Measurements from ENCODE around the gene GPX5. TPM values are rescaled to one million over a fixed set of nuclear protein-coding genes. Genes with fewer than 3 reads are reported as not detected.
"Not testable (repeated sequence)": the region's sequence is repeated elsewhere in the genome, so short reads cannot be mapped to it uniquely, and the experiment has no call there.

GPX5 gene
- total RNA-seq, 1 donor from 2014 or later, result 4.3 TPM

DNA sequence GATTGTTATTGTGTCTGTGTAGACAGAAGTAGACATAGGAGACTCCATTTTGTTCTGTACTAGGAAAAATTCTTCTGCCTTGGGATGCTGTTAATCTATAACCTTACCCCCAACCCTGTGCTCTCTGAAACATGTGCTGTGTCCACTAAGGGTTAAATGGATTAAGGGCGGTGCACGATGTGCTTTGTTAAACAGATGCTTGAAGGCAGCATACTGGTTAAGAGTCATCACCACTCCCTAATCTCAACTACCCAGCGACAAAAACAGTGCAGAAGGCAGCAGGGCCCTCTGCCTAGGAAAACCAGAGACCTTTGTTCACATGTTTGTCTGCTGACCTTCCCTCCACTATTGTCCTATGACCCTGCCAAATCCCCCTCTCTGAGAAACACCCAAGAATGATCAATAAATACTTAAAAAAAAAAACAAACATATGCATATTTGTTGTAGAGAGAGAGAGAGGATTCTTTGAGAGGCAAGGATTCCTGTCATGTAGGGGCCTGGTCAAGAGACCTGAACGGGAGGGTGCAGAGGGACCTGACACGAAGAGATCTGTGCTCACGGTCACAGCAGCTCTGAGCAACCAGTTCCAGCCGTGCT, 22.9 kb upstream of the GPX5 start:
- H3K9me3 ChIP-seq (ENCODE audit: insufficient read depth, low read depth, low read length); H3K4me1 Mint-ChIP-seq (ENCODE audit: low read depth, unreplicated experiment); H3K27me3 Mint-ChIP-seq (ENCODE audit: low read depth, unreplicated experiment); H3K27me3 ChIP-seq (ENCODE audit: insufficient read depth, low read length); H3K79me2 ChIP-seq (ENCODE audit: insufficient read depth, low read length); H3K27ac Mint-ChIP-seq (ENCODE audit: unreplicated experiment); H3K9ac ChIP-seq (ENCODE audit: low read length); H3K4me3 ChIP-seq (ENCODE audit: insufficient read depth, low read depth, low read length); H3K4me3 Mint-ChIP-seq (ENCODE audit: unreplicated experiment); FAIRE-seq; DNase-seq (ENCODE audit: low read depth); H3K4me2 ChIP-seq (ENCODE audit: low read length); H3K4me1 ChIP-seq (ENCODE audit: insufficient read depth, low read length); H3K27ac ChIP-seq (ENCODE audit: low read depth, low read length); H3K36me3 ChIP-seq (ENCODE audit: insufficient read depth, low read length); H3K9me3 Mint-ChIP-seq (ENCODE audit: unreplicated experiment); H4K20me1 ChIP-seq (ENCODE audit: insufficient read depth, low read length); H3K36me3 Mint-ChIP-seq (ENCODE audit: low read depth, unreplicated experiment); H2AFZ ChIP-seq (ENCODE audit: low read depth, low read length): not testable (repeated sequence)

DNA sequence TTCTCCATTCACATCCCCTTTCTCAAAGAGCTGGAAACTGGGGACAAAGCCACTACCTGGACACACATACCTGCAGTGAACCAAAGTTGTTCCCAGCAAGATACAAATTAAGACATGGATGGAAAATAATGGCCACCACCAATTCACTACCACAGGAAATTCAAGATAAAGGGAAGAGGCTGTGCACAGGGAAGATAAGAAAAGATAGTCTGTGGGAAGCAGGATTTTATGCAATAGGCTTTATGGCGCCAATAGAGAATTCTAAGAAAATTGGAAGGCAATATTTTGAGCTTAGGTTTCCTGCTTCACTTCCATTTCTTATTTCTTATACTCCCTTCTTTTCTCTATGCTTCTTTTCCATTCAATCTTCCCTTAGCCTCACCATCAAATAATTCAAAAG, 19.9 kb upstream of the GPX5 start:
- Histone ChIP-seq H3K4me2 (ENCODE audit: low read length) (no peak overlapping the region), H3K36me3 (ENCODE audit: insufficient read depth, low read length) (no peaks in the 10 kb centered on the region), H3K9me3 (ENCODE audit: insufficient read depth, low read depth, low read length) (no peaks in the 10 kb centered on the region), H4K20me1 (ENCODE audit: insufficient read depth, low read length) (no peaks in the 10 kb centered on the region), H2AFZ (ENCODE audit: low read depth, low read length) (no peak overlapping the region), H3K4me1 (ENCODE audit: insufficient read depth, low read length) (no peaks in the 10 kb centered on the region), H3K27ac (ENCODE audit: low read depth, low read length) (no peak overlapping the region), H3K9ac (ENCODE audit: low read length) (no peak overlapping the region), H3K27me3 (ENCODE audit: insufficient read depth, low read length) (peaks cover 3% of the 10 kb centered on the region), H3K4me3 (ENCODE audit: insufficient read depth, low read depth, low read length) (no peak overlapping the region), H3K79me2 (ENCODE audit: insufficient read depth, low read length) (no peaks in the 10 kb centered on the region)
- H3K27ac Mint-ChIP-seq (ENCODE audit: unreplicated experiment), result no peak overlapping the region
- no peak for DNase-seq (ENCODE audit: low read depth)
- H3K36me3 Mint-ChIP-seq (ENCODE audit: low read depth, unreplicated experiment), result no peaks in the 10 kb centered on the region
- TF ChIP-seq CTCF (IDR thresholded peaks at IDR 0.05; ENCODE audit: insufficient read depth, low read depth, low read length) (no peak), EZH2 (IDR thresholded peaks at IDR 0.05; ENCODE audit: insufficient read depth, low read length) (no peak)
- FAIRE-seq, result no peak
- H3K4me3 Mint-ChIP-seq (ENCODE audit: unreplicated experiment), result no peak overlapping the region
- H3K9me3 Mint-ChIP-seq (ENCODE audit: unreplicated experiment), result peaks cover 2% of the 10 kb centered on the region
- peaks cover 5% of the 10 kb centered on the region for H3K4me1 Mint-ChIP-seq (ENCODE audit: low read depth, unreplicated experiment)
- H3K27me3 Mint-ChIP-seq (ENCODE audit: low read depth, unreplicated experiment), result no peaks in the 10 kb centered on the region

DNA sequence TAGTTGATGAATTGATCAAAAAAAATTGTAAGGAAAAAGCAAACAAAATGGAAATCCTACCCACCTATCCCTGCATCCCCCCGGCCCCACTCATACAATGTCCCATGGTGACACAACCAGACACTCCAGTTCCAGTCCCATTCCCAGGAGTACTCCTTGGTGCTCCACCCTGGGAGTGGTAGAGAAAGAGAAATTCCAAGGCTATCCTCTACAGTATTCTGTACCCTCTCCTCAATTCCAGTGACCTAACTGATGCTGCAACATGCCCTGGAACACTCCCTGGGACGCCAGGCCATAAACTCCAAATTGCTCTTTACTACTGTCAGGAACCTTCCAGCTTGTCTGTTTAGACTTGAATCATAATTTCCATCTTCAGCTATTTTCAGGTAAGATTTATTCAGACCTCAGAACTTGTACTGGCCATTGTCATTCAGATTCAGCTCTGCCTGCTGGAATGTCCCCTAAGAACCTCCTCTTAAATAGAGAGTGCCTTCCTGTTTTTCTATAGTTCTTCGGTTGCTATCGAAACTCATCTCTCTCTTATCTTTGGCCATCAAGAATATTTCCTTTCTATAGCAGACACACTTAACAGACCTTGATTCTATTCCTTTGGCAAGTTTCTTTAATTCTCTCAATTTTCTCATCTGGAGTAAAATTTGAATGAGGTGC, 18.7 kb upstream of the GPX5 start:
- no peak overlapping the region for H3K9ac ChIP-seq (ENCODE audit: low read length)
- no peak overlapping the region for H3K4me2 ChIP-seq (ENCODE audit: low read length)
- TF ChIP-seq CTCF (IDR thresholded peaks at IDR 0.05; ENCODE audit: insufficient read depth, low read depth, low read length), result no peak
- TF ChIP-seq EZH2 (IDR thresholded peaks at IDR 0.05; ENCODE audit: insufficient read depth, low read length), result no peak
- H3K27me3 ChIP-seq (ENCODE audit: insufficient read depth, low read length), result peaks cover 3% of the 10 kb centered on the region
- H3K4me3 Mint-ChIP-seq (ENCODE audit: unreplicated experiment), result no peak overlapping the region
- H3K4me1 Mint-ChIP-seq (ENCODE audit: low read depth, unreplicated experiment), result peaks cover 5% of the 10 kb centered on the region
- H3K36me3 ChIP-seq (ENCODE audit: insufficient read depth, low read length), result no peaks in the 10 kb centered on the region
- no peak overlapping the region for H3K4me3 ChIP-seq (ENCODE audit: insufficient read depth, low read depth, low read length)
- peaks cover 2% of the 10 kb centered on the region for H3K9me3 Mint-ChIP-seq (ENCODE audit: unreplicated experiment)
- no peak for FAIRE-seq
- no peaks in the 10 kb centered on the region for H3K79me2 ChIP-seq (ENCODE audit: insufficient read depth, low read length)
- H3K9me3 ChIP-seq (ENCODE audit: insufficient read depth, low read depth, low read length), result no peaks in the 10 kb centered on the region
- H3K27ac ChIP-seq (ENCODE audit: low read depth, low read length), result no peak overlapping the region
- no peaks in the 10 kb centered on the region for H3K27me3 Mint-ChIP-seq (ENCODE audit: low read depth, unreplicated experiment)
- no peak for DNase-seq (ENCODE audit: low read depth)
- H4K20me1 ChIP-seq (ENCODE audit: insufficient read depth, low read length), result no peaks in the 10 kb centered on the region
- no peaks in the 10 kb centered on the region for H3K36me3 Mint-ChIP-seq (ENCODE audit: low read depth, unreplicated experiment)
- H3K4me1 ChIP-seq (ENCODE audit: insufficient read depth, low read length), result no peaks in the 10 kb centered on the region
- no peak overlapping the region for H2AFZ ChIP-seq (ENCODE audit: low read depth, low read length)
- H3K27ac Mint-ChIP-seq (ENCODE audit: unreplicated experiment), result no peak overlapping the region
